ENCODE measurements around the gene CLCN1.

GRCh38 chr7:143390773-143391317, 74.9 kb downstream of the CLCN1 start:
- TF ChIP-seq GATA2 (IDR thresholded peaks at IDR 0.05; ENCODE audit: low read depth, low read length) (no peak), GATA3 (IDR thresholded peaks at IDR 0.05; ENCODE audit: low read depth, low read length) (no peak)
